ENCODE results near the gene EPHA2. TPM values are rescaled to one million over a fixed set of nuclear protein-coding genes. Genes with fewer than 3 reads are reported as not detected.
A peak's percentile ranks its signal among the peaks of the same experiment; 100 is the strongest.

EPHA2 gene
- total RNA-seq, 1 donor from 2014 or later: 76.3 TPM

- no peak for DNase-seq (ENCODE audit: low spot score in 2 of 2, unreplicated experiment in 2 of 2)
- no peak overlapping the region for H3K4me3 Mint-ChIP-seq
- no peak overlapping the region for H3K27ac Mint-ChIP-seq
- H3K4me1 Mint-ChIP-seq: peaks cover 6% of the 10 kb centered on the region
- peaks cover 39% of the 10 kb centered on the region for H3K36me3 Mint-ChIP-seq
- H3K27me3 Mint-ChIP-seq (ENCODE audit: low read depth): no peaks in the 10 kb centered on the region
- TF ChIP-seq CTCF (IDR thresholded peaks at IDR 0.05; ENCODE audit: unreplicated experiment): no peak
- no peaks in the 10 kb centered on the region for H3K9me3 Mint-ChIP-seq
These were observed 29.7 kb downstream of the EPHA2 start for GRCh38 chr1:16126160-16126559.

- Mint-ChIP-seq H3K36me3 (peaks cover 35% of the 10 kb centered on the region), H3K4me1 (peaks cover 6% of the 10 kb centered on the region), H3K9me3 (no peaks in the 10 kb centered on the region), H3K27ac (no peak overlapping the region), H3K27me3 (ENCODE audit: low read depth) (no peaks in the 10 kb centered on the region), H3K4me3 (no peak overlapping the region)
- TF ChIP-seq CTCF (IDR thresholded peaks at IDR 0.05; ENCODE audit: unreplicated experiment): no peak
- DNase-seq (ENCODE audit: low spot score in 2 of 2, unreplicated experiment in 2 of 2): no peak
These were observed 30.4 kb downstream of the EPHA2 start for GRCh38 chr1:16125483-16125882.

- H3K4me3 Mint-ChIP-seq: no peak overlapping the region
- no peak for TF ChIP-seq CTCF (IDR thresholded peaks at IDR 0.05; ENCODE audit: unreplicated experiment)
- H3K9me3 Mint-ChIP-seq: no peaks in the 10 kb centered on the region
- peak overlapping the region; percentile 77 for H3K27ac Mint-ChIP-seq
- H3K27me3 Mint-ChIP-seq (ENCODE audit: low read depth): no peaks in the 10 kb centered on the region
- peaks cover 33% of the 10 kb centered on the region for H3K36me3 Mint-ChIP-seq
- DNase-seq (ENCODE audit: low spot score in 2 of 2, unreplicated experiment in 2 of 2): no peak
- H3K4me1 Mint-ChIP-seq: peaks cover 6% of the 10 kb centered on the region
These were observed 30.8 kb downstream of the EPHA2 start for GRCh38 chr1:16125088-16125470.

GRCh38 chr1:16124377-16125087 is 31.3 kb downstream of the EPHA2 start:
- DNase-seq (ENCODE audit: low spot score in 2 of 2, unreplicated experiment in 2 of 2): no peak
- H3K27ac Mint-ChIP-seq: peak overlapping the region; percentile 77

GRCh38 chr1:16122916-16123315 is 33.0 kb downstream of the EPHA2 start:
- Mint-ChIP-seq H3K36me3 (peaks cover 23% of the 10 kb centered on the region), H3K27ac (no peak overlapping the region), H3K4me1 (peaks cover 6% of the 10 kb centered on the region), H3K27me3 (ENCODE audit: low read depth) (no peaks in the 10 kb centered on the region), H3K9me3 (no peaks in the 10 kb centered on the region), H3K4me3 (no peak overlapping the region)
- DNase-seq (ENCODE audit: low spot score in 2 of 2, unreplicated experiment in 2 of 2): no peak
- no peak for TF ChIP-seq CTCF (IDR thresholded peaks at IDR 0.05; ENCODE audit: unreplicated experiment)

More at GRCh38 chr1:16124377-16125087, 31.3 kb downstream of the EPHA2 start:
- peaks cover 28% of the 10 kb centered on the region for H3K36me3 Mint-ChIP-seq
- H3K9me3 Mint-ChIP-seq: no peaks in the 10 kb centered on the region
- peaks cover 6% of the 10 kb centered on the region for H3K4me1 Mint-ChIP-seq
- no peaks in the 10 kb centered on the region for H3K27me3 Mint-ChIP-seq (ENCODE audit: low read depth)
- no peak overlapping the region for H3K4me3 Mint-ChIP-seq
- no peak for TF ChIP-seq CTCF (IDR thresholded peaks at IDR 0.05; ENCODE audit: unreplicated experiment)
